Stimulated activated CD8-positive, alpha-beta memory T cell treated with anti-CD3 and anti-CD28 coated beads, Interleukin-4, amount 100 ng/mL, for 1 hour (primary cell): ENCODE measurements around the gene MAGI2.

ENCODE experiments used
- DNase-seq, 2 donors: peaks; one replicate each; pipeline ENCODE4 v3.0.0-alpha.2; 2020; ENCODE audit warnings: low read depth in 2 of 2, low spot score in 1 of 2

The MAGI2 gene

DNA sequence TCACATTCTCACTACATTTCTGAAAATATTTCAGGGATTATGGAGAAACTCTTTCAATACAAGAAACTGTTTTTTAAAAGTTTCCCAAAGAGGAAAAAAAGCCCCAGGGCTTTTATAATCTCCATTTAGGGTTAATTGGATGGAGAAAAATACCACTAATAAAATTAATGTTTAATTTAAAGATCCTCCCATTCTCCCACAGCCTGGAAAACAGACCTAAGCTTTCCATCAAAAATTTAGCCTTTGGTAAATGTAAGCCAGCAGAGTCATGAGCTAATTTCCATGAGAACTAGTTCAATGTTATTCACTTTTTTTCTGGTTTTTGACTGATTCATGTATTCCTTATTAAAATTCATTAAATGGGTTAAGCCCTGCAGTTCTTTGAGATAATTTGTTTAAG is 1246.2 kb downstream of the MAGI2 start:
- no peak for DNase-seq

DNA sequence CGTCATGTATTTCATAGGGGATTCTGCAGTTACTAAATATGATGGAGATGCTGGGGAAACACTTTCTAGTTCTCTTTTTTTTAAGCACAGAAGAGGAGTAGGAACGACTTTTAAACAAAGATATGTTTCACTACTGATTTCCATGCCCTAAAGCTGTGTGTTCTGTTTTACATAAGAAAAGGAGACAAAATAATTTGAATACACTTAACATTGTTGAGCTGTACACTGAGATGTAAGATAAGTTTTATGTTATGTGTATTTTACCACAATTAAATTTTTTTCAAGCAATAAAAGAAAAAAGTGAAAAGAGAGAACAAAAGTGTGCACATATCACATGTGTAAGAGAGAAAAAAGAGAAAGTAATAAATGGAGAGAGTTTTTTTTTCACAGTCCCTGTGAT is 1246.7 kb downstream of the MAGI2 start:
- DNase-seq, result no peak

DNA sequence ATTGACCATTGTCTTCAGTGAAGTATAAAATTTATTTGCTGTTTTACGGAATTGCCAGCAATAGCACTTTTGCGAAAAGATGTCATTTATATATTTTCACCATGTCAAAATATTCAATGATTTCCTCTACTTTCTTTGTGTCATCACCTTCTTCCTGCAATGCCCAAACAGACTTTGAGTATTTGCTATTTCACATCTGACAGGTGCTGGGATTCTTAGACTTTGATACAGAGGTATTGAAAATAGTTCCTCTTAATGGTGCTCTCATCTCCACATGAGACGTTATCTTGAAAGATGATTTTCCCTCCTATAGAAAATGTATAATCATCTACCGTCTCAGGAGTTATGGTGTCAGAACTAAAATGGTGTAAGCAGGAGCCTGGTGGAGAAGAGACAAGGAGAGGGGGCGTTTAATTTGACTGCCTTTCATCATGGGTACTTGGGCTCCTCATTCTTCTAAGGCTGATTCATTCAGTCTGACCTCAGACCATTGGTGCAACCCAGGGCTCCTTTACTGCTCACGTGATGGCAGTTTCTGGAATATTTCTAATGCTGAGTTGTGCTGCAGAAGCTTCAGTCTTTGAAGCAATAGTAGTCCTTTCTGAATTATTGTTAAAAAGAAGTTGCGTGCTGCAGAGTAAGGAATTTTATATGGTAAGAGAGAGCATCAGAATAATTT is 1250.3 kb downstream of the MAGI2 start:
- DNase-seq, result no peak

DNA sequence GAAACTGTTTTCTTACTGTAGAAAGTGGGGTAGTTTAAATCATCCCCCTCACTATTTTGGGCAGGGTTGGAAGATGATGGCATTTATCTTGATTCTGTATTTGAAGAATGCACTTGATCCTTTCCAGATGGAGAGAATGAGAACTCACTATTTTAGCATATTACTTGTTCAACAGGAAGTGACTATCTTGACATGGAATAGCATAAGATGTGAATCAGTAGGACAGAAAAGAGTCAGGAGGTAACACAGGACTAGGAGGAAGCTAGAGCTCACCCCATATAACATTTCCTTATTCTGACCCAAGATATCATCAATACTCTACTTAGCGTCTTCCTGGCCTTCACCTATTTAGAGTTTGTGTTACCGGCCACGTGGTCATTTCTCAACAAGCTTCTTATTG is 1254.7 kb downstream of the MAGI2 start:
- no peak for DNase-seq

DNA sequence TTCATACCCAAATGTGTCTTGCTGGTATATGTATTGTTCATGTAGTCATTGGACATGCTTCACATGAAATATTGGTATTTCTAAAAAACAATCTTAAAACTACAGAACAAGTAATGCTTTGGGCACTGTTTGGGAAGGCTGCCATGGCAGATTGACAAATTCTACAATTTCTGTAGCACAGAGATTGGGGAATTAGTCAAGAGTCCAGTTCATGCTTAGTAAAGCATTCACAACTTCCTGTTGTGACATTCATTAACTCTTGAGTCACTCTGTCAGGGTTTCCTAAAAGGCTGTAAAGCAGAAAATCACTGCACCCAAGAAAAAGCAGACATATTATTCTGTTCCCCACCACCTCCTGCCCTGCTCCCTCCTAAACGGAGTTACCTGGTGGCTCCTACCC is 1256.0 kb downstream of the MAGI2 start:
- no peak for DNase-seq

DNA sequence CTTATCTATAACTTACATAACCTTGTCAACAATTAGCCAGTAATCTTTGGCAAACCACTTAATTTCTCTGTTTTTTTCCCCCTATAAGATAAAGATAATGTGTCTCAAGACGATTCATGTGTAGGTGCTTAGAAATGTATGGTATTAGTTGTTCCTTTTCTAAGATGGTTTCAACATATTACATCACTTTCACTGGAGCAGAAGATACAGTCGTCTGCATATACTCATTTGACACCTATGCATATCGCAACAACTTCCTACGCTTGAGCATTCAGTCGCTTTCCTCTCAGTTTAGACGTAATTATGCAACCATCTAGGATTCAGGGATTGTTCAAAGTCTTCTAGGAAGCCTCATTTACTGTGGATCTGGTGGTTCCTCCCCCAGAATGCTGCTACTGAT is 1258.2 kb downstream of the MAGI2 start:
- DNase-seq, result no peak

DNA sequence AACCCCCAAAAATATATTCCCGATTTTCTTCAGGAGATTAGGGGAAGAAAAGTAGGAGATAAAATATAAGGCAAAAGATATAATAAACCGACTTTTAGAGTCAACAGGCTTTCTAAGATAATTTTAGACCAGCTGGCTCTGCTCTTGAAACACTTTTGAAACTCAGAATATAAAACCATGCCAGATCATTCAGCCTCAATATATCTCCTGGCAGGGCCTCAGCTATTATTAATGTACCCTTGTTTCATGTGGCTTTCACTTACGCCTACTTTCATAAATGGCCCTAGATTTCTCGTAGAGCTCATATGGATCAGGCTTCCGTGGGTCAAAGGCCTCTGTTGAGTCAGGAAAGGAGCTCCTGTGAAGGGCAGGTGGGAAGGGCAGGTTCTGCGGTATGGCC is 1258.9 kb downstream of the MAGI2 start:
- DNase-seq, result no peak

DNA sequence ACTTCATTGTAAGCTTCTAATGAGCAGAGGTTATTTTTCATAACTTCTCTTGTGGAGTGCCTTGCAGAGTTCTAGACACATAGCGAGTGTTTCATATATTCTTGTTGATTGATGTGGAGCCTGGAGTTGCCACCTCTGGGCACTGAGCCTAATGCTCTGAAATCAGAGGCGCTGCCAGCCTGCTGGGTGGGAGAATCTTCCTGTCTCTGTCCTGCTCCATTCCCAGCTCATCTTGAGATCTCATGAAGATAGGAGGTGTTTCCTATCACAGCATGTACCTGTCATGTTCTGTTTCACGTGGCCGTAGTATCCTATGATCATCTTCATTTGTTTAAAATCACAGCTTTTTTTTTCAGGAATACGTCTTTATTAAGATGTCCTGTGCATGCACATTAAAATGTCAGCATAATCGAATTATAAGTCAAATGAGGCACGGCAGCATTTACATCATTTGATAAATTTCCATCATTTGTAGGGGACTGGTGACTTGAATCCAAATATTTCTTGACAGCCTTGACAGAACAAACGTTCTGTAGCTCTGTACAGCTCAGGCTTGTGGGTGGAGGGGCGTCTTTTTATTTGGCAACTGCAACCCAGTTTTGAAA is 1261.9 kb downstream of the MAGI2 start:
- DNase-seq, result no peak

DNA sequence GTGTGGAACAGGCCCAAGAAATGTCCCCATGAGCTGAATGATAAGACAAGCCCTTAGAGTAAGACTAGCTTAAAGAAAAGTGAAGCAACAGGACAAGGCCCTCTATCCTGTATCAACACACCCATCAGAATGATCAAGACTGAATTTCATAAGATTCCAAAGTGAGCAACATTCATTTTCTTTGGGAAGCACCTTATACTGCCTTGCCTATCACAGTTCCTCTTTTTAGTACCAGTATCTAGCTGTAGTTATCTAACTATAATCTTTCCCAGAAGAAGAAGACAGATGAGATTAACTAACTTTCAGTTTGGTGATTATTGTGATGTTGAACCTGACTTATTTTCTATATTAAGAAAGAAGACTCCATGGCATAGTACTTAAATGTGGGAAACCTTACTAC is 1263.7 kb downstream of the MAGI2 start:
- DNase-seq, result no peak

DNA sequence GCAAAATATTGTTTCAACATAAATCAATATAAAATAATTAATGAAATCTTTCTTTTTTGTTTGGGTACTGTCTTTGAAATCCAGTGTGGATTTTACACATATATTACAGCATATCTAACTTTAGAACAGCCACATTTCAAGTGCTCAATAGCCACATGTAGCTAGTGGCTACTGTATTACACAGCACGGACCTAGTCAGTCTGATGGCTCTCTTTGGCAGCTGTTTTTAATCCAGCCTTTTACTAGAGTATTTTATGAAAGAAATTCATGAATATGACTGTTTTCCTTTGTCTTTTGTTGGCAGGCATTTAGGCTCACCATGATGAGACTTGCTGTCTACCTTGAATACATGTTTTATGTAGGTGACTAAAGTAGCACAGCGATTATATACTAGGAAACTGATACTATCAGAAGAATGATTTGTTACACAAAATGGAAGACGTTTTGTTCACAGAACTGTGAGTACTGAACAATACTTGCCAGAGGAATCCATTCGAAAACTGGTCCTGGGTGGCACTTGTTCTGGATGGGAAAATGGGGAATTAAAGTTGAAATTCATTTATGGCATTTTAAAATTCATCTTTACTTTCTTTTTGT is 1268.2 kb downstream of the MAGI2 start:
- DNase-seq, result no peak

DNA sequence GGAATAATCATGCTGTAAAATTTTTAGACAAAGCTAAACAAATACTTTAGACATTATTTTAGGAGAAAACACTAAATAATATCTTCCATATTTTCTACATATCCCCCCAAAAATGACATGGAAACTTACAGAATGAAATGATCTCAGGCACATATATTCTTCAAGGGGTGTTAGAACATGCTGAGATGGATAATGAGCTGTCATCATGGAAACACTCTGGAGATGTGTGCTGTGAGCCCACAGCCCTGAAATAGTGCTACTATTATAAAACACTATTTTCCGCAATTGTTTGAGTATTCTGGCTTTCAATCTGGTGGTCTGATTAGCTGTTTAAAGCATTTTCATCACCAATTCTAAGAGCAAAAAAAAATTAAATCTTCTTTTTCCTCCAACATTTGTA is 1269.2 kb downstream of the MAGI2 start:
- DNase-seq, result no peak

DNA sequence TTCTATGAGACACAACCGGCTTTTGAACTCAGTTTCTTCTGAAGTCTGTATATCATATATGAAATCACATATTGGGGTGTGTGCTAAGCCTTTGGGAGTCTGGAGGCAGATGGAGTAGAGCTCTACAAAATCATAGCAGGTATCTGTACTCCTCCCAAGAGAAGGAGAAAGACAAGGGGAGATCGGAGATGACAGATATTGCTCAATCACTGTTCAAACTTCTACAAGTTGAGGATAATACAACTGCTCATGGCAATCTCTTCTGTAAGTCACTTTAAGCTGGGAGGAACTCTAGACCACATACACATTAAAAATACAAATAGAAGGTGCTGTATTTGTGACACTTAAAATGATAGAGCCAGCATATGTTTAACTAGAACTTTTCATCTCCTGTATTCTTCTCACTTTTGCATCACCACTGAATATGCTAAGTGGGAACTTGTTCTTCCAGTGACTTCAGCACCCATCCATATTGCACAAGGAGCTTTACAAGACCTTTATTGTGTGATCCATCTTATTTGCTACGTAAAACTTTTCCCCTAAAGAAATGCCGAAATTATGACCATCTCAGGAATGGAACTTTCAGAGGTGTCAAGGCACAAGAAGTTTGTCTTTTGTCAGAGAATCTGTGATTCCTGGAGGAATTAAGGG is 1273.5 kb downstream of the MAGI2 start:
- no peak for DNase-seq

DNA sequence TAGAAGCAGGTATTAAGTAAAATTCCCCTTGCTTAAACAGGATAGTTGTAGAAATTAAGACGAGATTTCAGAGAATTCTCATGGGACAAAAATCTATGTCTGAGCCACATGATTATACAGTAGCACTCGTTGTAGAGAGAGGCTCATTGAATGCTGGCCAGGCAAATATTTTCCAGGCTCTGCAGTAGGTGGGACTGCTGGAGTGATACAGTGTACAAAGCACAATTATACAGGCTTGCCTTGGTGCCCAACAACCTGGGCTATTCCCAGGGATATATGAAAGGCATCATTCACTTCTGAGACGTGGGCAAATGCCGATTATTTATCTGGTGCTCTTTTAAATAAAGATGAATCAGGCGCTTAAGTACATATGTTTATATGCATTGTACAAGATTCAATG is 1274.3 kb downstream of the MAGI2 start:
- no peak for DNase-seq

DNA sequence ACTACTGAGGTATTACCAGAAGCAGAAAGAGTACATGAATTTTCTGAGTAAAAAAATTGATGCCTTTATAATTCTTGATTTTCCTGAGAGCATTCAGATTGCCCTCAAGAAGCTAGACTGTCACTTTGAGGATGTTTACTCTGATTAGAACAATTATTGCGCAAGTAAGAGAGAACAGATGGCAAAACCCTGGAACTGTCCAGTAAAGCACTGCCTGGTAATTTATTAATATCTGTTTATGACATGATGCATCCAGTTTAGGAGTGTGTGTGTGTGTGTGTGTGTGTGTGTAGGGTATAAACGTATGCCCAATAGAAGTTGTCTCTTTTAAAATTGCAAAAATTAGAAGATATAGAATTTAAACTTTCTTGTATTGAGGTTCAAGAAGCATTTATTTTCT is 1275.1 kb downstream of the MAGI2 start:
- DNase-seq, result no peak

DNA sequence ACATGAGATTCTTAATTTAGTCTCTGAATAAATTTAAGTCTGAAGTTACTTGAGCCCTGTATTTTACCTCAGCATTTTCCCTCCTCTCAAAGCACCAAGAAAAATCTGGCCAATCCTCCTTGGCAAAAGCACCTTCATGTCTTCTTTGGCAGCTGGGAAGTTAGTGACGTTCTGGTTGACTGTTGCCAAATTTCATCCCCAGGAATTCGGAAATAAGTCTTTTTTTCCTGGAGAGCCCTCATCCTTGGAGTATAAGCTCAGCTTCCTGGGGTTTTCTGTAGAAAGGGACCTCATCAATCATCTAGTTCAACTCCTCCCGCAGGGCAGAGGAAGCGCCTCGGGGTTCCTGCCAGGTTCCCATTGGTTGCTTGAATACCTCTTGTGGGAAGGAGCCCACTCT is 1277.3 kb downstream of the MAGI2 start:
- no peak for DNase-seq

DNA sequence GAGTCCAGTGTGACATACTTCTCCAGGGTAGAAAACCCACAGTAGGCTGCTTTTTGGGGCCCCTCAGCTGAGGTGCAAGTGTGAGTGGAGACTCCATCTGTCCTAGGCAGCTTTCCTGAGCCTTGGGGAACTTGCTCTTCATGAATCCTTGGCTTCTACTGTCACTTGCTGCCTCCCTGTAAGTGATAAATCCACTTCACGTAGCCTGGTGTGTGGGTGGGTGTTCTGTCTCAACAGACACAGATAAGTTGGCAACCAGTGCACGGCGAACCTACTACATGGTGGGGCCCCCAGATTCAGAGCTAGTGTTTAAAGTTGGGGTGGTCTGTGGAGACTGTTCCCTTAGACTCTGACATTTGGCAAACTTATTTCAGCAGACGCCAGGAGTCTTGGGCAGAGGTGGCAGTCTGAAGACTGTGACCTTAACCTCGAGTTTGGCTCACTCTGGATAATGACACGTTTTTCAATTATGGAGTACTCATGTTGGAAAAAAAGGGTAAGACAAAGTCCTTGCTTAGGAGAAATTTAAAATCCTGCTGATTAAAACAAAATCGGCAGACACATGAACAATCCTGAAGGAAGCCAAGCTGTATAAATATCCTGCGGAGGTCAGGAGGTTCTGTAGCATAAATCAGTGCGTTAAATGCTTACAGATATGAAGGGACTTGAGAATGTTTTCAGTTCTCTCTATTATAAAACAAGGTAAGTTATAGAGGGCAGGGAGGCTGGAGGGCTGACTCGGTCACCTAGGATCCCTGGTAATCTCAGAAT is 1278.0 kb downstream of the MAGI2 start:
- no peak for DNase-seq

DNA sequence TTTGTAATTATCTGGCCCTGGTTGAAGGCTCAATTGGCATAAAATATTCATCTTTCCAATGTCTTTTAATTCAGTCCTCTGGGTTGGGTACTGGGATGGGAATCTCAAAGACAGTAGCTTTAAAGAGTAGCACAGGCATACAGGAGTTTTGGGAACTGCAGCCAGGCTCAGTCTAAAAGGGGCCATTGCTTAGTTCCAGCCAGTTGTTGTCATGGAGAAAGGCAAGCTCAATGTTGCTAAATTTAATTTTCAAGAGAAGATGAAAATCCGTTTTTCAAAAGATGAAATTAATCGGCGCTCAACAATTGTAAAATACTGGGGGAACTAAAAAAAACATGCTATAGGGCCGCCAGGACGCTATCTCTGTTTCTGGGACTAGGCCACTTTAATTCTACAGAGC is 1279.8 kb downstream of the MAGI2 start:
- no peak for DNase-seq

DNA sequence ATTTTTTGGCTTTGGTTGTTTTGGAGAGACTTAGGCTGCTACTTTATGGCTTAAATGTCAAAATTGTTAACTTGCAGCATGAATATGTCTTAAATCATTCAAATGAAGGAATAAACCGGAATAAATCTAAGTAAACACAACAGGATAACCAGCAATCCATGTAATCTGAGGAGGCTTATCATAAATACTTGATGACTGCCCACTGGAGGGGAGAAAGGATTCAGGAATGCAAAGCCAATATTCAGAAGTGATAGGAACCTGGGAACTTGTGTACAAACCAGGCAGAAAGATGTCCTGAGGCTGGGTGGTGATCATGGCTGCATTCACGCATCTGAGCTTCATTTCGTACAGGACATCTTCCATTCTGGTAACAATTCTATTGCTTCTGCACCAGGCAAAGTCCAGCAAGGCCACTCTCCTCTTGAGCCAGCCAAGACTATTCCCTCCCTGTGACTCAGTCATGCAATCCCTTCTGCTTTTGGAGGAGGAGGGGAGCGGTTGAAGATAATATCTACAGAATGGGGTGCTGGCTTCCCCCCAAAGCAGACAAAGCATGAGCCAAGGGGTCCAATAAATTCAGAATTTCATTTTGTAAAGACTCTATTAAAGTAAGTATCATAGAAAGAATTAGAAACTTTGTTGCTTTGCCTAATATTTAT is 1280.4 kb downstream of the MAGI2 start:
- DNase-seq, result no peak

DNA sequence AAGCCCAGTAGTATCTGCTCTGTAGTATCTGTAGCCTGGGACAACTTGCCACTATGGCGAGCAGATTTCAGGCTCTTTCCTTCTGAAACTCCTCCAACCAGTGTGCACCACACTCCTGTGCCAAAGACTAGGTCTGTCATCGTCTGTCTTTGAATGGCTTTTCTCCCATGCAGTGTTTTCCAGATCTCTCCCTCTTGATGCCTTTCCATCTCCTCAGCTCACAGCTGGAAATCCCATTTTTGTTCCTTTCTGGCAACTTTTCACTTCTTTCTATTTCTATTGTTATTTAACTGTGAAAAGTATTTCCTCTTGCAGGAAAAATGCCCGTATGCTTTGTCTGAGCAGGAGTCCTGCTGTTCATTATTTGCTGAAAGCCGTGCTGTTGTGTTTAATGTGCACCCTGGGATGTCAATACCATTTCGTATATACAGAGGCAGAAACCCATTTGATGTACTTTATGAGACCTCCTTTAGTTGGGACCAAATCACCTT is 1281.2 kb downstream of the MAGI2 start:
- no peak for DNase-seq

DNA sequence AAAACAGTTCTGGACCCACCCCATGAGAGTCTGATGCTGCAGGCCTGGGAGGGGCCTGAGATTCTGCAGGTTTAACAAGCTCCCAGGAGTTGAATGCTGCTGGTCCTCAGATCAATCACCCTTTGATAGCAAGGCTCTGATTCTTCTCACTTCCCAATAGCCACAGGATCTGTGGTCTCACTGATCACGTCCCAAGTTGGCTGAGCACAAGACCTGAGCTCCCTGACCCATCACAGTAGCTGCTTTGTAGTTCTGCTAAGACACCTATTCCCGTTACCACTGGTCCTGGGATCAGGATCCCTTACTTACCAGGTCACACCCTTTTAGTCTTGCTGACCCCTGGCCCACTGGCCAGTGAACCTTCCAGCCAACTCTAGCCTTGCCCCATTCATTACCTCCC is 1282.1 kb downstream of the MAGI2 start:
- no peak for DNase-seq

DNA sequence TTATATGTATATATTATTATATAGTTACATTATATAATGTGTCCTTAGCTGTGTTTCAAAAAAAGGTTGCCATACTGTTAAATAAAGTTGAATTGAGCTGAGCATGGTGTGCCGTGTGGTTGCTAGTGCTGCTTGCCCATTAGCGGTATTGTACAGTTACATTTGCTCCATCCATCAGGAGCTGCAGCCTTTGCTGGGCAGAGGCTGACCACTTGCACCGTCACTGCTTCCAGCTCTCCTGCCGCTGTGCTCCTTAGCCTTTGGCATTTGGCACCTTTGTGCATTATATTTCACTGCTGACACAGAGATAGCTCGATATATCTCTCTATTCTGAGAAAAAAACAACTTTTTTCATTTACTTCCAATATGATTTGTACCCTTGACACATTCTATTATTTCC is 1282.7 kb downstream of the MAGI2 start:
- DNase-seq, result no peak
